HCT116 (cell line): ENCODE measurements around the gene CCDC146. TPM values are rescaled to one million over a fixed set of nuclear protein-coding genes. Genes with fewer than 3 reads are reported as not detected.

ENCODE experiments used
- ATAC-seq: fragments of 200-7000 bp; cut with Tn5 transposase; 2 replicates; pipeline ENCODE4 v1.9.1; 2020; ENCODE audit warnings: mild to moderate bottlenecking, moderate library complexity
- BruUV-seq: library from RNA; stranded (reverse); fragments of 400-500 nt; replicated peaks from 2 replicates; lab custom pipeline; 2021; lab: Mats Ljungman, UMichigan
- CTCF ChIA-PET: fragments of 300-600 bp; sonication (Branson Sonifier 250); formaldehyde crosslinking; loops from one replicate; lab custom pipeline; 2021; ENCODE audit warnings: antibody characterized with exemption; lab: Charles Lee
- POLR2A ChIA-PET: fragments of 300-600, 350-600 bp; sonication (Branson Sonifier 250); formaldehyde crosslinking; loops from one replicate; lab custom pipeline; 2021; ENCODE audit warnings: antibody characterized with exemption; lab: Charles Lee
- RAD21 ChIA-PET, 2 experiments: fragments of 300-600 bp; sonication (Branson Sonifier 250); formaldehyde crosslinking; loops; one replicate each; lab custom pipeline; 2023; ENCODE audit warnings: low total read pairs in 2 of 2; ENCODE audit not compliant: uncharacterized antibody in 2 of 2, unreplicated experiment in 2 of 2, low non-redundant PET in 1 of 2; lab: Charles Lee
- DNase-seq: peaks from one replicate; pipeline ENCODE4 v3.0.0-alpha.2; 2010; ENCODE audit warnings: low read depth, low spot score
- H2AFZ ChIP-seq: fragments of 200-600 bp; shearing (Covaris generic), sonication (generic); 2 replicates; pipeline ENCODE4 v1.6.1; 2017; ENCODE audit warnings: low read depth, mixed run types, mixed read lengths, antibody characterized with exemption, low read length; ENCODE audit not compliant: poor library complexity, severe bottlenecking
- H3K27ac ChIP-seq: 2 replicates; pipeline ENCODE4 v1.5.1; 2012; ENCODE audit warnings: low read depth, low read length
- H3K27me3 ChIP-seq: fragments of 200-600 bp; sonication (generic); 2 replicates; pipeline ENCODE4 v1.6.1; 2016; ENCODE audit warnings: mixed run types, low read length, mixed read lengths; ENCODE audit not compliant: insufficient read depth
- H3K36me3 ChIP-seq, 2 experiments: fragments of 200-500 bp in 1 of 2; fragments of 200-600 bp in 1 of 2; sonication (Bioruptor generic) in 1 of 2; sonication (generic) in 1 of 2; 2 replicates each; pipeline versions ENCODE4 v1.5.1 to v1.6.1; 2014 to 2016; ENCODE audit warnings: low read length in 2 of 2, inconsistent platforms in 1 of 2, mixed read lengths in 1 of 2, mixed run types in 1 of 2; ENCODE audit not compliant: insufficient read depth in 2 of 2, control insufficient read depth in 1 of 2
- H3K4me1 ChIP-seq, 2 experiments: fragments of 200-600 bp in 1 of 2; sonication (generic) in 1 of 2; 2 replicates each; pipeline versions ENCODE4 v1.5.1 to v1.6.1; 2012 to 2017; ENCODE audit warnings: low read length in 2 of 2, inconsistent platforms in 1 of 2, mild to moderate bottlenecking in 1 of 2, mixed read lengths in 1 of 2, mixed run types in 1 of 2, moderate library complexity in 1 of 2; ENCODE audit not compliant: insufficient read depth in 2 of 2, control insufficient read depth in 1 of 2
- H3K4me2 ChIP-seq: fragments of 200-600 bp; sonication (generic); 2 replicates; pipeline ENCODE4 v1.6.1; 2017; ENCODE audit warnings: mixed run types, low read length, mixed read lengths
- H3K4me3 ChIP-seq, 2 experiments: fragments of 200-600 bp in 1 of 2; sonication (generic) in 1 of 2; replicated peaks in 1 of 2; 2 replicates each; pipeline ENCODE4 v1.5.1; 2011 to 2016; ENCODE audit warnings: low read length in 2 of 2, control low read depth in 1 of 2, low read depth in 1 of 2, mild to moderate bottlenecking in 1 of 2, mixed read lengths in 1 of 2, mixed run types in 1 of 2
- H3K79me2 ChIP-seq: fragments of 200-600 bp; sonication (generic); 2 replicates; pipeline ENCODE4 v1.6.1; 2017; ENCODE audit warnings: mild to moderate bottlenecking, mixed run types, low read length, moderate library complexity, mixed read lengths; ENCODE audit not compliant: insufficient read depth
- H3K9ac ChIP-seq: fragments of 200-600 bp; sonication (generic); 2 replicates; pipeline ENCODE4 v1.6.1; 2016; ENCODE audit warnings: low read length, mixed read lengths
- H3K9me2 ChIP-seq: fragments of 200-600 bp; sonication (generic), shearing (Covaris generic); 2 replicates; pipeline ENCODE4 v1.6.1; 2017; ENCODE audit warnings: mixed run types, mild to moderate bottlenecking, moderate library complexity; ENCODE audit not compliant: insufficient read depth
- H3K9me3 ChIP-seq, 2 experiments: fragments of 200-500 bp in 1 of 2; fragments of 200-600 bp in 1 of 2; sonication (Bioruptor generic) in 1 of 2; sonication (generic) in 1 of 2; 2 replicates each; pipeline ENCODE4 v1.6.1; 2014 to 2017; ENCODE audit warnings: low read length in 2 of 2, mixed read lengths in 2 of 2, inconsistent platforms in 1 of 2, low read depth in 1 of 2, mild to moderate bottlenecking in 1 of 2, mixed run types in 1 of 2, moderate library complexity in 1 of 2; ENCODE audit not compliant: control insufficient read depth in 1 of 2, insufficient read depth in 1 of 2
- H4K20me1 ChIP-seq: fragments of 200-600 bp; sonication (generic), shearing (Covaris generic); 2 replicates; pipeline ENCODE4 v1.6.1; 2017; ENCODE audit warnings: mixed run types, mild to moderate bottlenecking, moderate library complexity; ENCODE audit not compliant: insufficient read depth
- ATF3 ChIP-seq: IDR thresholded peaks from 2 replicates; pipeline ENCODE4 v1.6.1; 2012
- CBX3 ChIP-seq: IDR thresholded peaks from 2 replicates; pipeline ENCODE4 v1.6.1; 2012; ENCODE audit warnings: low read depth
- CEBPB ChIP-seq: IDR thresholded peaks from 2 replicates; pipeline ENCODE4 v1.6.1; 2012; ENCODE audit warnings: low read depth
- CTCF ChIP-seq, 3 experiments: fragments of 200-600 bp in 1 of 3; sonication (generic) in 1 of 3; IDR thresholded peaks in 2 of 3; conservative IDR thresholded peaks in 1 of 3; 2 replicates each; pipeline ENCODE4 v1.5.1; 2012 to 2017; ENCODE audit warnings: low read depth in 2 of 3, low read length in 2 of 3, antibody characterized with exemption in 1 of 3, borderline replicate concordance in 1 of 3, control low read depth in 1 of 3, mild to moderate bottlenecking in 1 of 3, mixed read lengths in 1 of 3, mixed run types in 1 of 3, moderate library complexity in 1 of 3; ENCODE audit not compliant: insufficient read depth in 1 of 3
- ELF1 ChIP-seq: IDR thresholded peaks from 2 replicates; pipeline ENCODE4 v1.6.1; 2012; ENCODE audit warnings: low read depth, borderline replicate concordance
- EZH2phosphoT487 ChIP-seq: fragments of 200-600 bp; IDR thresholded peaks from 2 replicates; pipeline ENCODE4 v1.6.1; 2018; ENCODE audit warnings: antibody characterized with exemption, borderline replicate concordance
- FOSL1 ChIP-seq: IDR thresholded peaks from 2 replicates; pipeline ENCODE4 v1.6.1; 2012; ENCODE audit warnings: low read depth
- JUND ChIP-seq: IDR thresholded peaks from 2 replicates; pipeline ENCODE4 v1.6.1; 2012
- MAX ChIP-seq: IDR thresholded peaks from 2 replicates; pipeline ENCODE4 v1.6.1; 2012
- POLR2AphosphoS5 ChIP-seq: IDR thresholded peaks from 2 replicates; pipeline ENCODE4 v1.6.1; 2011; ENCODE audit warnings: mild to moderate bottlenecking, low read depth, low read length, moderate library complexity
- RAD21 ChIP-seq: IDR thresholded peaks from 2 replicates; pipeline ENCODE4 v1.6.1; 2012; ENCODE audit warnings: low read depth, mild to moderate bottlenecking
- REST ChIP-seq: IDR thresholded peaks from 2 replicates; pipeline ENCODE4 v1.6.1; 2012; ENCODE audit warnings: low read depth
- SIN3A ChIP-seq: IDR thresholded peaks from 2 replicates; pipeline ENCODE4 v1.6.1; 2012; ENCODE audit warnings: low read depth
- SP1 ChIP-seq: IDR thresholded peaks from 2 replicates; pipeline ENCODE4 v1.6.1; 2012; ENCODE audit warnings: low read depth
- SRF ChIP-seq: IDR thresholded peaks from 2 replicates; pipeline ENCODE4 v1.6.1; 2012; ENCODE audit warnings: low read depth
- TCF7L2 ChIP-seq: IDR thresholded peaks from 2 replicates; pipeline ENCODE4 v1.7.0; 2011; ENCODE audit warnings: borderline replicate concordance, inconsistent platforms; ENCODE audit not compliant: insufficient read depth, insufficient read length; ENCODE audit errors: extremely low read depth
- YY1 ChIP-seq: IDR thresholded peaks from 2 replicates; pipeline ENCODE4 v1.6.1; 2011; ENCODE audit warnings: low read length, low read depth, moderate library complexity, mild to moderate bottlenecking; ENCODE audit not compliant: insufficient replicate concordance; ENCODE audit errors: extremely low read depth
- ZBTB33 ChIP-seq: IDR thresholded peaks from 2 replicates; pipeline ENCODE4 v1.6.1; 2011; ENCODE audit warnings: mild to moderate bottlenecking, low read length, moderate library complexity; ENCODE audit not compliant: insufficient replicate concordance; ENCODE audit errors: extremely low read depth
- ZFX ChIP-seq: fragments of 450-650 bp; IDR thresholded peaks from 2 replicates; pipeline ENCODE4 v1.6.1; 2017
- ZNF274 ChIP-seq: fragments of 200-500 bp; sonication (Bioruptor generic); IDR thresholded peaks from 2 replicates; pipeline ENCODE4 v1.6.1; 2014; ENCODE audit warnings: mild to moderate bottlenecking, low read depth, low read length, inconsistent platforms
- intact Hi-C: fragments of 100-400 bp; cut with micrococcal nuclease; formaldehyde crosslinking; loops from 2 replicates; pipeline ENCODE4 v1.10.0; 2022
- total RNA-seq: library from RNA; stranded (reverse); gene quantifications from one replicate; pipeline ENCODE4 v1.2.1, GENCODE V29; 2021; ENCODE audit not compliant: unreplicated experiment

Gene CCDC146
- total RNA-seq, 1 experiment from 2014 or later: 6.3 TPM

GRCh38 chr7:77181015-77181595 is 58.7 kb downstream of the CCDC146 start:
- intact Hi-C loops: no loop called here
- H2AFZ ChIP-seq: no peak overlapping the region
- H3K4me1 ChIP-seq: peaks cover 0 to 4% of the 10 kb centered on the region in 2 experiments; a peak in 1 of 4 replicates
- no peak overlapping the region for H3K27ac ChIP-seq
- H4K20me1 ChIP-seq: no peaks in the 10 kb centered on the region
- no peaks in the 10 kb centered on the region for H3K9me2 ChIP-seq
- no peak overlapping the region for H3K4me2 ChIP-seq
- H3K36me3 ChIP-seq: no peaks in the 10 kb centered on the region
- ATAC-seq (0 out of 2 replicates have a peak, but pooled peaks have one; percentile 38), DNase-seq (no peak)
- no peaks in the 10 kb centered on the region for H3K79me2 ChIP-seq
- BruUV-seq: no TSS peak
- no peaks in the 10 kb centered on the region for H3K27me3 ChIP-seq
- RAD21 ChIA-PET: no interaction called here
- no peak overlapping the region for H3K9ac ChIP-seq
- no peaks in the 10 kb centered on the region for H3K9me3 ChIP-seq
- POLR2A ChIA-PET: no interaction called here
- H3K4me3 ChIP-seq: no peak overlapping the region
- CTCF ChIA-PET: no interaction called here
- TF ChIP-seq SRF: no peak
- no peak for TF ChIP-seq CTCF (IDR thresholded peaks at IDR 0.05 in 2 of 3, conservative IDR thresholded peaks at IDR 0.05 in 1 of 3; ENCODE audit: borderline replicate concordance in 1 of 3, insufficient read depth in 1 of 3, low read depth in 2 of 3, low read length in 2 of 3)
- TF ChIP-seq JUND: no peak
- no peak for TF ChIP-seq RAD21
- no peak for TF ChIP-seq ATF3
- TF ChIP-seq EZH2phosphoT487: no peak
- TF ChIP-seq ZNF274: no peak
- no peak for TF ChIP-seq CBX3
- TF ChIP-seq ELF1: no peak
- no peak for TF ChIP-seq REST
- no peak for TF ChIP-seq MAX
- no peak for TF ChIP-seq SIN3A
- no peak for TF ChIP-seq FOSL1
- no peak for TF ChIP-seq YY1
- no peak for TF ChIP-seq SP1
- no peak for TF ChIP-seq ZBTB33
- TF ChIP-seq TCF7L2: no peak
- TF ChIP-seq CEBPB: no peak
- TF ChIP-seq POLR2AphosphoS5: no peak
- no peak for TF ChIP-seq ZFX
